DND-41 (cell line): Measurements from ENCODE around the gene TUBB3.

Experiments used
- ATAC-seq: fragments of 200-7000 bp; cut with Tn5 transposase; 3 replicates; pipeline ENCODE4 v1.9.1; 2021; ENCODE audit warnings: low read depth; ENCODE audit not compliant: insufficient read depth
- DNase-seq: peaks from one replicate; pipeline ENCODE4 v3.0.0-alpha.2; 2020
- H2AFZ ChIP-seq: 2 replicates; pipeline ENCODE4 v1.6.0; 2012; ENCODE audit warnings: low read depth, low read length
- H3K27ac ChIP-seq: 2 replicates; pipeline ENCODE4 v1.5.1; 2012; ENCODE audit warnings: low read length, inconsistent platforms
- H3K27me3 ChIP-seq: fragments of 200-600 bp; sonication (generic); 2 replicates; pipeline ENCODE4 v1.6.0; 2012; ENCODE audit warnings: low read length, mild to moderate bottlenecking, inconsistent platforms; ENCODE audit not compliant: insufficient read depth, poor library complexity
- H3K36me3 ChIP-seq: 2 replicates; pipeline ENCODE4 v1.5.1; 2012; ENCODE audit warnings: low read length, inconsistent platforms; ENCODE audit not compliant: insufficient read depth
- H3K4me1 ChIP-seq: 2 replicates; pipeline ENCODE4 v1.5.1; 2012; ENCODE audit warnings: mild to moderate bottlenecking, low read length; ENCODE audit not compliant: insufficient read depth
- H3K4me2 ChIP-seq: 2 replicates; pipeline ENCODE4 v1.6.0; 2012; ENCODE audit warnings: mild to moderate bottlenecking, moderate library complexity, low read length, inconsistent platforms; ENCODE audit not compliant: insufficient read depth
- H3K4me3 ChIP-seq, 2 experiments: fragments of 200-600 bp in 1 of 2; shearing (Covaris generic) in 1 of 2; 2 replicates each; pipeline ENCODE4 v1.5.1; 2012 to 2016; ENCODE audit warnings: inconsistent platforms in 2 of 2, low read length in 2 of 2, mild to moderate bottlenecking in 2 of 2, low read depth in 1 of 2, moderate library complexity in 1 of 2
- H3K79me2 ChIP-seq: 2 replicates; pipeline ENCODE4 v1.6.0; 2012; ENCODE audit warnings: low read length, inconsistent platforms; ENCODE audit not compliant: insufficient read depth
- H3K9ac ChIP-seq: 2 replicates; pipeline ENCODE4 v1.6.0; 2012; ENCODE audit warnings: low read depth, mild to moderate bottlenecking, inconsistent platforms, low read length, moderate library complexity
- H3K9me3 ChIP-seq: 2 replicates; pipeline ENCODE4 v1.5.1; 2012; ENCODE audit warnings: low read length, moderate library complexity, mild to moderate bottlenecking, inconsistent platforms; ENCODE audit not compliant: insufficient read depth, severe bottlenecking
- H4K20me1 ChIP-seq: 2 replicates; pipeline ENCODE4 v1.6.0; 2012; ENCODE audit warnings: low read length; ENCODE audit not compliant: insufficient read depth
- CTCF ChIP-seq: IDR thresholded peaks from 2 replicates; pipeline ENCODE4 v1.5.1; 2012; ENCODE audit warnings: borderline replicate concordance, low read length, moderate library complexity, mild to moderate bottlenecking; ENCODE audit not compliant: poor library complexity, severe bottlenecking; ENCODE audit errors: extremely low read depth
- EZH2 ChIP-seq: IDR thresholded peaks from 3 replicates; pipeline ENCODE4 v1.6.1; 2012; ENCODE audit warnings: borderline replicate concordance, low read depth, mild to moderate bottlenecking, moderate library complexity, low read length, inconsistent platforms; ENCODE audit not compliant: severe bottlenecking

TUBB3 gene

GRCh38 chr16:89899879-89900481 lies 23.2 kb upstream of the TUBB3 start:
- no peak for TF ChIP-seq CTCF
- no peak for TF ChIP-seq EZH2
- H3K27ac ChIP-seq = no peak overlapping the region
- peaks cover 30% of the 10 kb centered on the region for H4K20me1 ChIP-seq
- no peaks in the 10 kb centered on the region for H3K9me3 ChIP-seq
- H3K27me3 ChIP-seq = no peaks in the 10 kb centered on the region
- H3K36me3 ChIP-seq = peaks cover 78% of the 10 kb centered on the region
- no peak for DNase-seq
- H2AFZ ChIP-seq = no peak overlapping the region
- H3K79me2 ChIP-seq = no peaks in the 10 kb centered on the region
- no peak overlapping the region for H3K4me3 ChIP-seq
- no peak overlapping the region for H3K9ac ChIP-seq
- H3K4me2 ChIP-seq = no peak overlapping the region
- ATAC-seq = no peak
- H3K4me1 ChIP-seq = no peaks in the 10 kb centered on the region

- Histone ChIP-seq H3K9ac (no peak overlapping the region), H3K27ac (no peak overlapping the region), H3K79me2 (no peaks in the 10 kb centered on the region), H3K4me2 (no peak overlapping the region), H2AFZ (no peak overlapping the region), H3K27me3 (no peaks in the 10 kb centered on the region), H3K4me3 (no peak overlapping the region), H3K9me3 (no peaks in the 10 kb centered on the region), H3K4me1 (no peaks in the 10 kb centered on the region), H4K20me1 (peaks cover 25% of the 10 kb centered on the region), H3K36me3 (peaks cover 79% of the 10 kb centered on the region)
- DNase-seq = no peak
- TF ChIP-seq EZH2 (no peak), CTCF (no peak)
- no peak for ATAC-seq
Observed at GRCh38 chr16:89900885-89901284, 22.3 kb upstream of the TUBB3 start.

- no peaks in the 10 kb centered on the region for H3K4me1 ChIP-seq
- H3K27ac ChIP-seq = no peak overlapping the region
- no peak overlapping the region for H3K4me3 ChIP-seq
- H4K20me1 ChIP-seq = peaks cover 23% of the 10 kb centered on the region
- H2AFZ ChIP-seq = no peak overlapping the region
- H3K4me2 ChIP-seq = no peak overlapping the region
- DNase-seq (no peak), ATAC-seq (no peak)
- peaks cover 77% of the 10 kb centered on the region for H3K36me3 ChIP-seq
- H3K27me3 ChIP-seq = no peaks in the 10 kb centered on the region
- no peak overlapping the region for H3K9ac ChIP-seq
- no peaks in the 10 kb centered on the region for H3K79me2 ChIP-seq
- TF ChIP-seq CTCF (no peak), EZH2 (no peak)
- H3K9me3 ChIP-seq = no peaks in the 10 kb centered on the region
Observed at GRCh38 chr16:89902980-89903379, 20.2 kb upstream of the TUBB3 start.
